Liver (tissue), 9 donors: ENCODE measurements around the gene IL22RA1. TPM values are rescaled to one million over a fixed set of nuclear protein-coding genes. Genes with fewer than 3 reads are reported as not detected.
A peak's percentile ranks its signal among the peaks of the same experiment; 100 is the strongest.

Experiments
- DNase-seq: peaks from one replicate; pipeline ENCODE4 v3.0.0-alpha.2; 2017; ENCODE audit warnings: low spot score
- H3K27ac ChIP-seq, 2 donors: one replicate each; pipeline ENCODE4 v1.7.0; 2013; ENCODE audit warnings: inconsistent platforms in 2 of 2, low read length in 2 of 2, control low read depth in 1 of 2, low read depth in 1 of 2, mild to moderate bottlenecking in 1 of 2
- H3K27me3 ChIP-seq, 4 donors: one replicate each; pipeline versions ENCODE4 v1.6.1 to v1.7.0; 2013; ENCODE audit warnings: low read length in 3 of 4, inconsistent platforms in 1 of 4, mild to moderate bottlenecking in 1 of 4, moderate library complexity in 1 of 4; ENCODE audit not compliant: control insufficient read depth in 4 of 4, insufficient read depth in 4 of 4
- H3K36me3 ChIP-seq, 4 donors: one replicate each; pipeline versions ENCODE4 v1.6.1 to v1.7.0; 2013; ENCODE audit warnings: low read length in 3 of 4, mild to moderate bottlenecking in 3 of 4, low read depth in 1 of 4, moderate library complexity in 1 of 4; ENCODE audit not compliant: control insufficient read depth in 4 of 4, insufficient read depth in 3 of 4
- H3K4me1 ChIP-seq, 4 donors: one replicate each; pipeline versions ENCODE4 v1.6.1 to v1.7.0; 2013; ENCODE audit warnings: low read length in 3 of 4, mild to moderate bottlenecking in 3 of 4, moderate library complexity in 1 of 4; ENCODE audit not compliant: control insufficient read depth in 4 of 4, insufficient read depth in 4 of 4
- H3K4me3 ChIP-seq, 3 donors: one replicate each; pipeline versions ENCODE4 v1.6.1 to v1.7.0; 2013; ENCODE audit warnings: low read length in 3 of 3, control low read depth in 1 of 3, low read depth in 1 of 3, mild to moderate bottlenecking in 1 of 3
- H3K9ac ChIP-seq, 2 donors: one replicate each; pipeline ENCODE4 v1.7.0; 2013; ENCODE audit warnings: low read length in 2 of 2, mild to moderate bottlenecking in 2 of 2, moderate library complexity in 2 of 2, control low read depth in 1 of 2, low read depth in 1 of 2
- H3K9me3 ChIP-seq, 4 donors: one replicate each; pipeline versions ENCODE4 v1.6.1 to v1.7.0; 2013; ENCODE audit warnings: low read length in 3 of 4; ENCODE audit not compliant: control insufficient read depth in 4 of 4
- FOXA1 ChIP-seq: IDR thresholded peaks from 2 replicates; pipeline ENCODE4 v1.6.1; 2016; ENCODE audit warnings: antibody characterized with exemption
- FOXA2 ChIP-seq: IDR thresholded peaks from 2 replicates; pipeline ENCODE4 v1.6.1; 2016; ENCODE audit warnings: antibody characterized with exemption
- GABPA ChIP-seq, 2 donors: IDR thresholded peaks in 1 of 2; conservative IDR thresholded peaks in 1 of 2; 2 replicates each; pipeline ENCODE4 v1.6.1; 2016; ENCODE audit warnings: antibody characterized with exemption in 2 of 2, mild to moderate bottlenecking in 1 of 2, moderate library complexity in 1 of 2
- HNF4G ChIP-seq: IDR thresholded peaks from 2 replicates; pipeline ENCODE4 v1.6.1; 2016; ENCODE audit warnings: antibody characterized with exemption
- RAD21 ChIP-seq, 2 donors: IDR thresholded peaks; 2 replicates each; pipeline ENCODE4 v1.6.1; 2016; ENCODE audit warnings: antibody characterized with exemption in 2 of 2, mild to moderate bottlenecking in 2 of 2
- REST ChIP-seq: IDR thresholded peaks from 2 replicates; pipeline ENCODE4 v1.6.1; 2016; ENCODE audit warnings: antibody characterized with exemption, mild to moderate bottlenecking
- RXRA ChIP-seq, 2 donors: IDR thresholded peaks; 2 replicates each; pipeline ENCODE4 v1.6.1; 2017 to 2018; ENCODE audit warnings: antibody characterized with exemption in 2 of 2, mild to moderate bottlenecking in 1 of 2
- SP1 ChIP-seq: IDR thresholded peaks from 2 replicates; pipeline ENCODE4 v1.6.1; 2018; ENCODE audit warnings: antibody characterized with exemption, mild to moderate bottlenecking
- WGBS: extraction: QIAGEN DNeasy Blood & Tissue Kit; methylation state at CpG from one replicate; pipeline ENCODE4 v1.1.7; 2013; 5-methylcytosine and 5-hydroxymethylcytosine counted together
- polyA plus RNA-seq, 2 donors: library from polyadenylated mRNA; stranded (reverse) in 1 of 2; unstranded in 1 of 2; fragments of 200-250 nt in 1 of 2; fragments of >200 nt in 1 of 2; fragmentation: Nextera tagmentation in 1 of 2; extraction: Ambion mirVana in 1 of 2; gene quantifications; one replicate each; pipeline versions ENCODE4 v1.2.1 to v1.2.3, GENCODE V29; 2013 to 2015
- total RNA-seq, 2 donors: library from RNA; depleted of rRNA; stranded (reverse); fragments of >200 nt; gene quantifications; one replicate each; pipeline ENCODE4 v1.2.3, GENCODE V29; 2014
- TF ChIP-seq, protein P1 (sequence below): fragments of 150-350 bp; IDR thresholded peaks from 2 replicates; pipeline ENCODE4 v1.5.1; 2017; ENCODE audit warnings: improper control_type of control experiment, low read depth, low read length; ENCODE audit not compliant: missing input control
- TF ChIP-seq, protein P2 (sequence below): IDR thresholded peaks from 2 replicates; pipeline ENCODE4 v1.6.1; 2016; ENCODE audit warnings: antibody characterized with exemption
- donor health status: healthy.
- donor health status: healthy.
- donor health status: healthy.
- donor health status: healthy.
- donor health status: healthy.

The IL22RA1 gene
- total and polyA plus RNA-seq, 4 donors: 2.1 to 4.5 (median 3.4) TPM

GRCh38 chr1:24111996-24112779, 30.8 kb downstream of the IL22RA1 start, which contains the start of gene MYOM3:
TSS of gene MYOM3 (minus strand) at chr1:24112135. CDS start at chr1:24108636, 3,499 bp downstream.
- WGBS: 47% methylated on average over 27 of the region's 27 CpGs
- Histone ChIP-seq H3K4me3 (no peak within 1 kb of the TSS), H3K27me3 (no peaks in the 10 kb centered on the region), H3K27ac (no peak within 1 kb of the TSS), H3K36me3 (no peaks in the 10 kb centered on the region), H3K9ac (no peak within 1 kb of the TSS), H3K4me1 (no peaks in the 10 kb centered on the region), H3K9me3 (no peaks in the 10 kb centered on the region)
- TF ChIP-seq RAD21 (IDR thresholded peaks at IDR 0.05) (peak; percentile 60 to 76), HNF4G (no peak)
- TF ChIP-seq, protein P1, sequence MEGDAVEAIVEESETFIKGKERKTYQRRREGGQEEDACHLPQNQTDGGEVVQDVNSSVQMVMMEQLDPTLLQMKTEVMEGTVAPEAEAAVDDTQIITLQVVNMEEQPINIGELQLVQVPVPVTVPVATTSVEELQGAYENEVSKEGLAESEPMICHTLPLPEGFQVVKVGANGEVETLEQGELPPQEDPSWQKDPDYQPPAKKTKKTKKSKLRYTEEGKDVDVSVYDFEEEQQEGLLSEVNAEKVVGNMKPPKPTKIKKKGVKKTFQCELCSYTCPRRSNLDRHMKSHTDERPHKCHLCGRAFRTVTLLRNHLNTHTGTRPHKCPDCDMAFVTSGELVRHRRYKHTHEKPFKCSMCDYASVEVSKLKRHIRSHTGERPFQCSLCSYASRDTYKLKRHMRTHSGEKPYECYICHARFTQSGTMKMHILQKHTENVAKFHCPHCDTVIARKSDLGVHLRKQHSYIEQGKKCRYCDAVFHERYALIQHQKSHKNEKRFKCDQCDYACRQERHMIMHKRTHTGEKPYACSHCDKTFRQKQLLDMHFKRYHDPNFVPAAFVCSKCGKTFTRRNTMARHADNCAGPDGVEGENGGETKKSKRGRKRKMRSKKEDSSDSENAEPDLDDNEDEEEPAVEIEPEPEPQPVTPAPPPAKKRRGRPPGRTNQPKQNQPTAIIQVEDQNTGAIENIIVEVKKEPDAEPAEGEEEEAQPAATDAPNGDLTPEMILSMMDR: peak; percentile 24
- peak; percentile 49 for DNase-seq

DNA sequence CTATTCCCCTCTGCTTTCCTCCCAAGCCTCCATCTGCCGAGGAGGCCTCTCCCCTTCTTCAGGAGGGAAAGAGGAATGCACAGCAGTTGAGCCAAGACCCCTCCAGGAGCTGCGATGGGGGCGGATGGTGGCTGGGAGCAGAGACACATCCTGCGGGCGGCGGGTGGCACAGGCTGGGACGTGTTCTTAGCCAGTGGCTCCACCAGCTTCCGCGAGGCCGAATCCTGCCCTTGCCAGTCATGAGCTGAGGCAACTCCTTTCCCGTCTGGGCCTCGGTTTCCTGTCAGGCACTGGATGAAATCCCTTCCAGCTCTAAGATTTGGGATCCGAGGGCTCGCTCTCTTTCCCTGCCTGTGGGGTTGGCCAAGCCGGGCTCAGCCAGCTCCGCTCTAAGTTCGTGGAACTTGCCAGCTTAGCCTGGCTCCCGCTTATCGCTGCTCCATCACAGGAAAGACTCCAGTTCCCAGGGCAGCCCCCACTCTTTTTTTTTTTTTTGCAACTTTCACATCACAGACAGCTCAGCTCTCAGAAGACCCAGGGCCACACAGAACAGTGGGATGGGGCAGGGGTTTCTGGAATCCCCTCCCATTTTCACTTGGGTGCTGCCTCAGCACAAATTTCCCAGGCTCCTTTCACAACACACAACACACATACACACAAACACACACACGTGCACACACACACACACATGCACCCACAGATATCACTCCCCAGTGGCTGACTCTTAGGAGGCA, 31.5 kb downstream of the IL22RA1 start:
- DNase-seq: no peak
- H3K36me3 ChIP-seq: no peaks in the 10 kb centered on the region
- H3K9me3 ChIP-seq: no peaks in the 10 kb centered on the region
- no peak overlapping the region for H3K9ac ChIP-seq
- H3K4me3 ChIP-seq: no peak overlapping the region
- no peaks in the 10 kb centered on the region for H3K27me3 ChIP-seq
- TF ChIP-seq REST: no peak
- 84% methylated on average over 20 of the region's 20 CpGs for WGBS
- H3K4me1 ChIP-seq: no peaks in the 10 kb centered on the region
- H3K27ac ChIP-seq: no peak overlapping the region

- no peaks in the 10 kb centered on the region for H3K27me3 ChIP-seq
- TF ChIP-seq FOXA2 (no peak), GABPA (IDR thresholded peaks at IDR 0.05 in 1 of 2, conservative IDR thresholded peaks at IDR 0.05 in 1 of 2) (no peak), REST (no peak), SP1 (no peak), RXRA (IDR thresholded peaks at IDR 0.05) (no peak), RAD21 (IDR thresholded peaks at IDR 0.05) (no peak), FOXA1 (no peak)
- TF ChIP-seq, protein P2, sequence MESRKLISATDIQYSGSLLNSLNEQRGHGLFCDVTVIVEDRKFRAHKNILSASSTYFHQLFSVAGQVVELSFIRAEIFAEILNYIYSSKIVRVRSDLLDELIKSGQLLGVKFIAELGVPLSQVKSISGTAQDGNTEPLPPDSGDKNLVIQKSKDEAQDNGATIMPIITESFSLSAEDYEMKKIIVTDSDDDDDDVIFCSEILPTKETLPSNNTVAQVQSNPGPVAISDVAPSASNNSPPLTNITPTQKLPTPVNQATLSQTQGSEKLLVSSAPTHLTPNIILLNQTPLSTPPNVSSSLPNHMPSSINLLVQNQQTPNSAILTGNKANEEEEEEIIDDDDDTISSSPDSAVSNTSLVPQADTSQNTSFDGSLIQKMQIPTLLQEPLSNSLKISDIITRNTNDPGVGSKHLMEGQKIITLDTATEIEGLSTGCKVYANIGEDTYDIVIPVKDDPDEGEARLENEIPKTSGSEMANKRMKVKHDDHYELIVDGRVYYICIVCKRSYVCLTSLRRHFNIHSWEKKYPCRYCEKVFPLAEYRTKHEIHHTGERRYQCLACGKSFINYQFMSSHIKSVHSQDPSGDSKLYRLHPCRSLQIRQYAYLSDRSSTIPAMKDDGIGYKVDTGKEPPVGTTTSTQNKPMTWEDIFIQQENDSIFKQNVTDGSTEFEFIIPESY: no peak
Observed at GRCh38 chr1:24110642-24111261, 32.2 kb downstream of the IL22RA1 start.

More at GRCh38 chr1:24110642-24111261, 32.2 kb downstream of the IL22RA1 start:
- WGBS: 76% methylated on average over 14 of the region's 14 CpGs
- Histone ChIP-seq H3K9me3 (no peaks in the 10 kb centered on the region), H3K4me1 (no peaks in the 10 kb centered on the region), H3K4me3 (no peak overlapping the region), H3K36me3 (no peaks in the 10 kb centered on the region), H3K9ac (no peak overlapping the region), H3K27ac (no peak overlapping the region)
- DNase-seq: no peak
